SK-N-SH (cell line): ENCODE results near the gene ASTN2. TPM values are rescaled to one million over a fixed set of nuclear protein-coding genes. Genes with fewer than 3 reads are reported as not detected.

ENCODE experiments used
- CTCF ChIA-PET: fragments of 300-600, 350-600 bp; formaldehyde crosslinking; extraction: SDS; loops from one replicate; lab custom pipeline; 2021; lab: Yijun Ruan, JAX
- POLR2A ChIA-PET: fragments of 350-600 bp; sonication (Branson Sonifier 250); formaldehyde crosslinking; extraction: SDS; loops from one replicate; lab custom pipeline; 2020; ENCODE audit warnings: antibody characterized with exemption, inconsistent platforms; lab: Yijun Ruan, JAX
- DNase-seq: peaks from one replicate; pipeline ENCODE4 v3.0.0; 2012
- H2AFZ ChIP-seq: fragments of 200-600 bp; sonication (generic); 2 replicates; pipeline ENCODE4 v1.8.1; 2016; ENCODE audit warnings: antibody characterized with exemption, mild to moderate bottlenecking, low read depth
- H3F3A ChIP-seq: fragments of 200-600 bp; sonication (generic); replicated peaks from 2 replicates; pipeline ENCODE3; 2016; ENCODE audit warnings: antibody characterized with exemption, mild to moderate bottlenecking; ENCODE audit not compliant: insufficient read depth
- H3K27ac ChIP-seq, 2 experiments: fragments of 200-500 bp in 1 of 2; fragments of 200-600 bp in 1 of 2; sonication (Bioruptor generic) in 1 of 2; sonication (generic), shearing (Covaris generic) in 1 of 2; 2 replicates each; pipeline versions ENCODE4 v1.5.1 to v1.6.1; 2014 to 2016; ENCODE audit warnings: low read depth in 2 of 2, inconsistent platforms in 1 of 2, low read length in 1 of 2, mild to moderate bottlenecking in 1 of 2, mixed read lengths in 1 of 2
- H3K27me3 ChIP-seq: fragments of 200-600 bp; sonication (generic), shearing (Covaris generic); 2 replicates; pipeline ENCODE4 v1.6.1; 2016; ENCODE audit warnings: mixed run types; ENCODE audit not compliant: insufficient read depth
- H3K36me3 ChIP-seq, 2 experiments: fragments of 200-500 bp in 1 of 2; fragments of 200-600 bp in 1 of 2; sonication (Bioruptor generic) in 1 of 2; sonication (generic) in 1 of 2; replicated peaks in 1 of 2; 2 replicates each; pipeline versions ENCODE3 to v1.5.1; 2014 to 2016; ENCODE audit warnings: low read length in 1 of 2, mild to moderate bottlenecking in 1 of 2; ENCODE audit not compliant: insufficient read depth in 2 of 2, control insufficient read depth in 1 of 2
- H3K4me1 ChIP-seq, 2 experiments: fragments of 200-500 bp in 1 of 2; fragments of 200-600 bp in 1 of 2; sonication (Bioruptor generic) in 1 of 2; sonication (generic), shearing (Covaris generic) in 1 of 2; 2 replicates each; pipeline versions ENCODE4 v1.5.1 to v1.6.1; 2014 to 2016; ENCODE audit warnings: low read depth in 1 of 2, low read length in 1 of 2, mixed run types in 1 of 2; ENCODE audit not compliant: insufficient read depth in 2 of 2, control insufficient read depth in 1 of 2
- H3K4me2 ChIP-seq: fragments of 200-600 bp; sonication (generic), shearing (Covaris generic); 2 replicates; pipeline ENCODE4 v1.6.1; 2017; ENCODE audit warnings: mixed run types
- H3K4me3 ChIP-seq, 2 experiments: fragments of 200-500 bp in 1 of 2; fragments of 200-600 bp in 1 of 2; sonication (Bioruptor generic) in 1 of 2; sonication (generic), shearing (Covaris generic) in 1 of 2; 2 replicates each; pipeline versions ENCODE4 v1.5.1 to v1.8.1; 2014 to 2016; ENCODE audit warnings: low read depth in 2 of 2, inconsistent platforms in 1 of 2, low read length in 1 of 2, mild to moderate bottlenecking in 1 of 2, mixed read lengths in 1 of 2, moderate library complexity in 1 of 2
- H3K79me2 ChIP-seq: fragments of 200-600 bp; sonication (generic); 2 replicates; pipeline ENCODE4 v1.8.1; 2017; ENCODE audit warnings: mild to moderate bottlenecking; ENCODE audit not compliant: insufficient read depth
- H3K9ac ChIP-seq: fragments of 200-600 bp; sonication (generic); 2 replicates; pipeline ENCODE4 v1.6.1; 2017; ENCODE audit warnings: mixed run types
- H3K9me2 ChIP-seq: fragments of 200-600 bp; sonication (generic); 2 replicates; pipeline ENCODE4 v1.6.1; 2017; ENCODE audit warnings: mixed run types
- H3K9me3 ChIP-seq: fragments of 200-600 bp; sonication (generic); 2 replicates; pipeline ENCODE4 v1.6.1; 2017; ENCODE audit warnings: mixed run types, mild to moderate bottlenecking, moderate library complexity
- H4K20me1 ChIP-seq: fragments of 200-600 bp; sonication (generic); 2 replicates; pipeline ENCODE4 v1.6.1; 2017; ENCODE audit warnings: mild to moderate bottlenecking, mixed run types; ENCODE audit not compliant: insufficient read depth
- CHD2 ChIP-seq: fragments of 150-350 bp; IDR thresholded peaks from 2 replicates; pipeline ENCODE4 v1.6.1; 2018; ENCODE audit warnings: low read length; ENCODE audit not compliant: partially characterized antibody
- ELF1 ChIP-seq: IDR thresholded peaks from 2 replicates; pipeline ENCODE4 v1.4.0; 2012
- FOSL2 ChIP-seq: IDR thresholded peaks from 2 replicates; pipeline ENCODE4 v1.4.0; 2012; ENCODE audit warnings: low read depth, mild to moderate bottlenecking, moderate library complexity, borderline replicate concordance
- FOXJ3 ChIP-seq: sonication (generic); formaldehyde crosslinking; IDR thresholded peaks from 2 replicates; pipeline ENCODE4 v1.5.1; 2020; ENCODE audit warnings: mild to moderate bottlenecking, missing genetic modification reagents
- FOXM1 ChIP-seq: IDR thresholded peaks from 2 replicates; pipeline ENCODE4 v1.4.0; 2012; ENCODE audit warnings: low read depth, mild to moderate bottlenecking
- GABPA ChIP-seq: IDR thresholded peaks from 2 replicates; pipeline ENCODE4 v1.4.0; 2012; ENCODE audit warnings: low read depth, mild to moderate bottlenecking
- IRF3 ChIP-seq: fragments of 150-350 bp; IDR thresholded peaks from 2 replicates; pipeline ENCODE4 v1.6.1; 2016; ENCODE audit warnings: mild to moderate bottlenecking, low read depth, low read length
- MAX ChIP-seq: IDR thresholded peaks from 2 replicates; pipeline ENCODE4 v1.4.0; 2012; ENCODE audit warnings: low read depth
- MEF2A ChIP-seq: IDR thresholded peaks from 2 replicates; pipeline ENCODE4 v1.4.0; 2012; ENCODE audit warnings: low read depth, borderline replicate concordance
- MXI1 ChIP-seq: IDR thresholded peaks from 2 replicates; pipeline ENCODE4 v1.6.1; 2012; ENCODE audit warnings: mild to moderate bottlenecking, low read depth, low read length, improper control_type of control experiment
- NFIC ChIP-seq: IDR thresholded peaks from 2 replicates; pipeline ENCODE4 v1.4.0; 2012; ENCODE audit warnings: borderline replicate concordance
- NRF1 ChIP-seq: IDR thresholded peaks from 2 replicates; pipeline ENCODE4 v1.6.1; 2012; ENCODE audit warnings: low read depth, mild to moderate bottlenecking, low read length
- PBX3 ChIP-seq: IDR thresholded peaks from 2 replicates; pipeline ENCODE4; 2012
- POLR2AphosphoS5 ChIP-seq: IDR thresholded peaks from 2 replicates; pipeline ENCODE4 v1.6.1; 2012; ENCODE audit warnings: low read depth, low read length
- RAD21 ChIP-seq: IDR thresholded peaks from 2 replicates; pipeline ENCODE4 v1.6.1; 2012; ENCODE audit warnings: mild to moderate bottlenecking, low read length
- RCOR1 ChIP-seq: fragments of 150-350 bp; IDR thresholded peaks from 2 replicates; pipeline ENCODE4 v1.6.1; 2017; ENCODE audit warnings: antibody characterized with exemption, low read length
- REST ChIP-seq: IDR thresholded peaks from 2 replicates; pipeline ENCODE4 v1.6.1; 2012; ENCODE audit warnings: mild to moderate bottlenecking, low read depth, low read length, moderate library complexity
- SIN3A ChIP-seq: IDR thresholded peaks from 2 replicates; pipeline ENCODE4 v1.6.1; 2012; ENCODE audit warnings: low read depth, mild to moderate bottlenecking, low read length, moderate library complexity, borderline replicate concordance
- TCF12 ChIP-seq: IDR thresholded peaks from 2 replicates; pipeline ENCODE4 v1.4.0; 2012
- WGBS: methylation state at CpG from one replicate; pipeline ENCODE4 v1.1.6; 2017; ENCODE audit warnings: low lambda C conversion rate; 5-methylcytosine and 5-hydroxymethylcytosine counted together
- polyA plus RNA-seq, 3 experiments: library from polyadenylated mRNA; depleted of rRNA; stranded (reverse); fragments of >200 nt; gene quantifications; 2 replicates each; pipeline ENCODE4 v1.2.3, GENCODE V29; 2012
- TF ChIP-seq, protein P1 (sequence below): IDR thresholded peaks from 2 replicates; pipeline ENCODE4 v1.4.0; 2012; ENCODE audit warnings: low read depth, borderline replicate concordance

ASTN2 gene
- polyA plus RNA-seq, 1 of the 3 experiments (the other 2 are of a cell fraction): 6.6 TPM

DNA sequence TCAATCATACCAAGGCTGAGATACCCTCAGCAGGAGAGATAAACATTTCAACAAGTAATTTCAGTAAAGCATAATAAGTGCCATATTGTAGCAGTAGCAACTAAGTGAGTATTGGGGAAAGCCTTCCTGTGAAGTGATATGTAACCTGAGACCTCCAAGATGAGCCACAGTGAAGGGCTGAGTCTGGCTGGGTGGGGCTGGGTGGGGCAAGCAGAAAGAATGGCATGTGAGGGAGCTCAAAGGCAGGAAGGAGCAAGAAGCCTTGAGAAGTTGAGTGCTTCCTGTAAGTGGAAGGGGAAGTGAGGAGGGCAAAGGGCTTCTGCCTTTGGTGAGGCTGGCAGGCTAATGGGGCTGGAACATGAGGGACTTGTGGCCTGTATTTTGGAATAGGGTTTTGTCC lies 19.7 kb upstream of the ASTN2 start:
- Histone ChIP-seq H3K27ac (no peak overlapping the region), H3K79me2 (no peaks in the 10 kb centered on the region), H3K9me2 (no peaks in the 10 kb centered on the region), H3K36me3 (no peaks in the 10 kb centered on the region), H3K9me3 (no peaks in the 10 kb centered on the region), H3K27me3 (no peaks in the 10 kb centered on the region), H3F3A (no peaks in the 10 kb centered on the region), H3K4me1 (peaks cover 0 to 3% of the 10 kb centered on the region in 2 experiments; a peak in 2 of 4 replicates), H3K9ac (no peak overlapping the region), H3K4me3 (no peak overlapping the region), H2AFZ (no peak overlapping the region), H3K4me2 (no peak overlapping the region), H4K20me1 (no peaks in the 10 kb centered on the region)
- POLR2A ChIA-PET: no interaction called here
- CTCF ChIA-PET: no interaction called here
- DNase-seq: no peak
- no peak for TF ChIP-seq MAX
- TF ChIP-seq ELF1: no peak
- no peak for TF ChIP-seq MEF2A
- TF ChIP-seq PBX3: no peak
- TF ChIP-seq GABPA: no peak
- TF ChIP-seq CHD2: no peak
- no peak for TF ChIP-seq FOSL2

- Histone ChIP-seq H3K4me3 (no peak overlapping the region), H3K9me3 (no peaks in the 10 kb centered on the region), H4K20me1 (no peaks in the 10 kb centered on the region), H3K4me2 (no peak overlapping the region), H3K27me3 (no peaks in the 10 kb centered on the region), H3K36me3 (no peaks in the 10 kb centered on the region), H3K9me2 (no peaks in the 10 kb centered on the region), H2AFZ (no peak overlapping the region), H3K27ac (no peak overlapping the region), H3K4me1 (no peaks in the 10 kb centered on the region), H3F3A (no peaks in the 10 kb centered on the region), H3K79me2 (no peaks in the 10 kb centered on the region), H3K9ac (no peak overlapping the region)
- TF ChIP-seq, protein P1, sequence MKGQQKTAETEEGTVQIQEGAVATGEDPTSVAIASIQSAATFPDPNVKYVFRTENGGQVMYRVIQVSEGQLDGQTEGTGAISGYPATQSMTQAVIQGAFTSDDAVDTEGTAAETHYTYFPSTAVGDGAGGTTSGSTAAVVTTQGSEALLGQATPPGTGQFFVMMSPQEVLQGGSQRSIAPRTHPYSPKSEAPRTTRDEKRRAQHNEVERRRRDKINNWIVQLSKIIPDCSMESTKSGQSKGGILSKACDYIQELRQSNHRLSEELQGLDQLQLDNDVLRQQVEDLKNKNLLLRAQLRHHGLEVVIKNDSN: no peak
- no peak for TF ChIP-seq NFIC
- no peak for TF ChIP-seq FOSL2
- no peak for TF ChIP-seq FOXM1
- no peak for TF ChIP-seq PBX3
- no peak for TF ChIP-seq REST
- no peak for TF ChIP-seq FOXJ3 (CRISPR knock-in tag)
- TF ChIP-seq MAX: no peak
- TF ChIP-seq TCF12: no peak
- TF ChIP-seq RAD21: no peak
- TF ChIP-seq IRF3: no peak
- no peak for TF ChIP-seq RCOR1
- TF ChIP-seq NRF1: no peak
- TF ChIP-seq CHD2: no peak
- no peak for TF ChIP-seq POLR2AphosphoS5
- no peak for TF ChIP-seq SIN3A
- no peak for TF ChIP-seq MXI1
- CTCF ChIA-PET: interaction anchor here (1.2 to 1.7 kb wide), 2 partner anchors 9 to 10 kb away, joined by 3 read pairs; no protein-coding TSS in a partner anchor
- POLR2A ChIA-PET: no interaction called here
- no peak for DNase-seq
- WGBS: 52% methylated on average over 2 of the region's 2 CpGs
Observed at GRCh38 chr9:117430813-117431212, 16.0 kb upstream of the ASTN2 start.
